Neuronal stem cell (in vitro differentiated cells): ENCODE data around the gene NOC3L.

ENCODE experiments used
- DNase-seq: peaks from one replicate; pipeline ENCODE4 v3.0.0-alpha.2; 2013; ENCODE audit warnings: low spot score
- H2AFZ ChIP-seq: one replicate; pipeline ENCODE4 v1.6.1; 2013; ENCODE audit warnings: mild to moderate bottlenecking, low read length, inconsistent platforms
- H2AK5ac ChIP-seq: 2 replicates; pipeline ENCODE4 v1.6.1; 2013; ENCODE audit warnings: low read depth, mild to moderate bottlenecking, inconsistent platforms, low read length, moderate library complexity, mixed read lengths
- H2BK120ac ChIP-seq: 2 replicates; pipeline ENCODE4 v1.6.1; 2013; ENCODE audit warnings: low read depth, mild to moderate bottlenecking, inconsistent platforms, low read length, moderate library complexity, mixed read lengths
- H2BK12ac ChIP-seq: one replicate; pipeline ENCODE4 v1.6.1; 2013; ENCODE audit warnings: low read length, inconsistent platforms
- H2BK15ac ChIP-seq: 2 replicates; pipeline ENCODE4 v1.6.1; 2013; ENCODE audit warnings: mild to moderate bottlenecking, low read length, inconsistent platforms, mixed read lengths
- H2BK5ac ChIP-seq: one replicate; pipeline ENCODE4 v1.6.1; 2013; ENCODE audit warnings: inconsistent platforms, mild to moderate bottlenecking, low read length, moderate library complexity
- H3K14ac ChIP-seq: one replicate; pipeline ENCODE4 v1.6.1; 2013; ENCODE audit warnings: low read length, inconsistent platforms
- H3K18ac ChIP-seq: 2 replicates; pipeline ENCODE4 v1.6.1; 2013; ENCODE audit warnings: low read length, inconsistent platforms
- H3K23ac ChIP-seq: 2 replicates; pipeline ENCODE4 v1.6.1; 2013; ENCODE audit warnings: low read depth, mild to moderate bottlenecking, mixed read lengths, low read length, inconsistent platforms; ENCODE audit not compliant: poor library complexity
- H3K27ac ChIP-seq: replicated peaks from 3 replicates; pipeline ENCODE4 v1.5.1; 2013; ENCODE audit warnings: low read length, inconsistent platforms
- H3K27me3 ChIP-seq, 3 experiments: 2 replicates each; pipeline ENCODE4 v1.6.1; 2013; ENCODE audit warnings: low read length in 3 of 3, mild to moderate bottlenecking in 2 of 3, inconsistent platforms in 1 of 3, low read depth in 1 of 3, mixed read lengths in 1 of 3, moderate library complexity in 1 of 3; ENCODE audit not compliant: control insufficient read depth in 3 of 3, insufficient read depth in 3 of 3
- H3K36me3 ChIP-seq, 2 donors: replicated peaks in 1 of 2; 2 replicates each; pipeline ENCODE4 v1.6.1; 2013; ENCODE audit warnings: low read length in 2 of 2; ENCODE audit not compliant: control insufficient read depth in 2 of 2, insufficient read depth in 2 of 2
- H3K4ac ChIP-seq: 2 replicates; pipeline ENCODE4 v1.6.1; 2013; ENCODE audit warnings: inconsistent platforms, mild to moderate bottlenecking, low read length, moderate library complexity
- H3K4me1 ChIP-seq, 2 donors: 1 replicate in 1 of 2; 2 replicates in 1 of 2; pipeline ENCODE4 v1.6.1; 2013; ENCODE audit warnings: low read length in 2 of 2, low read depth in 1 of 2; ENCODE audit not compliant: control insufficient read depth in 2 of 2, insufficient read depth in 1 of 2
- H3K4me2 ChIP-seq: one replicate; pipeline ENCODE4 v1.6.1; 2013; ENCODE audit warnings: mild to moderate bottlenecking, low read length, inconsistent platforms; ENCODE audit not compliant: insufficient read depth, poor library complexity, severe bottlenecking
- H3K4me3 ChIP-seq, 2 donors: 2 replicates each; pipeline ENCODE4 v1.5.1; 2013; ENCODE audit warnings: low read length in 2 of 2, mild to moderate bottlenecking in 2 of 2, inconsistent platforms in 1 of 2, moderate library complexity in 1 of 2
- H3K79me1 ChIP-seq: one replicate; pipeline ENCODE4 v1.6.1; 2013; ENCODE audit warnings: low read depth, mild to moderate bottlenecking, inconsistent platforms, low read length, moderate library complexity
- H3K9ac ChIP-seq: one replicate; pipeline ENCODE4 v1.6.1; 2013; ENCODE audit warnings: mild to moderate bottlenecking, low read depth, low read length, inconsistent platforms; ENCODE audit not compliant: poor library complexity
- H3K9me3 ChIP-seq, 2 donors: replicated peaks in 1 of 2; 2 replicates each; pipeline versions ENCODE3 to v1.6.1; 2013; ENCODE audit warnings: low read length in 2 of 2, mild to moderate bottlenecking in 2 of 2, inconsistent platforms in 1 of 2, low read depth in 1 of 2, mixed read lengths in 1 of 2, moderate library complexity in 1 of 2; ENCODE audit not compliant: control insufficient read depth in 2 of 2, insufficient read depth in 1 of 2
- H4K8ac ChIP-seq: one replicate; pipeline ENCODE4 v1.6.1; 2013; ENCODE audit warnings: low read depth, mild to moderate bottlenecking, inconsistent platforms, low read length, moderate library complexity
- H4K91ac ChIP-seq: one replicate; pipeline ENCODE4 v1.6.1; 2013; ENCODE audit warnings: low read length, low read depth, mild to moderate bottlenecking, inconsistent platforms; ENCODE audit not compliant: poor library complexity
- WGBS, 2 donors: extraction: QIAGEN DNeasy Blood & Tissue Kit; methylation state at CpG; one replicate each; pipeline ENCODE4 v1.1.7; 2013; ENCODE audit warnings: missing lambda C conversion rate in 2 of 2, mixed read lengths in 1 of 2; ENCODE audit not compliant: insufficient read length in 2 of 2, insufficient replicate concordance in 1 of 2; ENCODE audit errors: extremely low coverage in 2 of 2; 5-methylcytosine and 5-hydroxymethylcytosine counted together

NOC3L gene

DNA sequence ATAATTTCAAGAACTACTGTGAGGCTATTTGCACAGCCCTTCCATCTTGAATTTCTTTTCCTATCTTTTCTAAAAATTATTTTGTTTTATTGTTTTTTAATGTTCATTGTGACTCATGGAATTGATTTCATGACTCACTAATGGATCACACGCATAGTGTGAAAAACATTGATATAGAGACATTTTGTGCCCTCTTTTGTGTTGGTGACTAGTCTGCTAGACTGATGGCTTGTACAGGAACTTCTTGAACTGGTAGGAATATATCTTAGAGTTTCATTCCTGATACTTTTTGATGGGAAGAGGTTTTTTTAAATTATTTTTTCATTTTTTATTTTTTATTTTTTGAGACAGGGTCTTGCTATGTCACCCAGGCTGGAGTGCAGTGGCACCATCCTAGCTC lies 12.6 kb upstream of the NOC3L start:
- Histone ChIP-seq H3K27ac (no peak overlapping the region), H3K18ac (no peak overlapping the region), H3K14ac (no peak overlapping the region), H3K79me1 (no peaks in the 10 kb centered on the region), H2AFZ (no peak overlapping the region), H3K4me3 (no peak overlapping the region), H3K27me3 (peaks cover 0 to 31% (median 0%) of the 10 kb centered on the region in 3 experiments), H4K8ac (no peak overlapping the region), H2BK12ac (no peak overlapping the region), H2BK5ac (no peak overlapping the region), H3K9me3 (no peaks in the 10 kb centered on the region), H3K4ac (no peak overlapping the region), H3K4me1 (no peaks in the 10 kb centered on the region), H3K9ac (no peak overlapping the region), H2BK15ac (no peak overlapping the region), H2AK5ac (no peak overlapping the region), H3K4me2 (no peak overlapping the region), H3K23ac (no peak overlapping the region), H4K91ac (no peak overlapping the region), H2BK120ac (no peak overlapping the region), H3K36me3 (no peaks in the 10 kb centered on the region)
- DNase-seq, result no peak
- WGBS, 2 donors, result no CpG with 5 or more reads among the region's 1 CpG

DNA sequence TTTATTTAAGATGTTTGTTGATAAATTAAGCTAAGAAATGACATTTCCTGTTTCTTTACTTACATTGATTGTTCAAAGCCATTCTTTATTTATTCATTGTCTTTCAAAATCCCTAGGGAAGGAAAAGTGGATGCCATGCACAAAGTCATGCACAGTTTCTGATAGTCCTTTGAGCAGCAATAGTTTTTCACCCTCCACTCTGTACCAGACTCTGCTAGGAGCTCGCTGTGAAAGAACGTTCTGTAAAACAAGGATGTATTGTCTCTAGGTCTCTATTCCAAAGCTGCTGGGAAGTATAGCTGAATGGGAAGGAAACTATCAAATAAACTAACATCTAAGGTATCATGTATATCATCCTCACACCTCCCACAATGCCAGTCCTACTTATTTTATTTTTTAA lies 7.8 kb upstream of the NOC3L start:
- Histone ChIP-seq H3K27me3 (peaks cover 0 to 5% (median 0%) of the 10 kb centered on the region in 3 experiments), H3K9me3 (no peaks in the 10 kb centered on the region), H3K4me3 (no peak overlapping the region), H2BK5ac (no peak overlapping the region), H4K8ac (no peak overlapping the region), H2BK12ac (no peak overlapping the region), H3K4me2 (no peak overlapping the region), H3K79me1 (no peaks in the 10 kb centered on the region), H2AK5ac (no peak overlapping the region), H3K4me1 (peaks cover 0 to 5% of the 10 kb centered on the region in 2 donors), H3K23ac (no peak overlapping the region), H3K18ac (no peak overlapping the region), H3K27ac (no peak overlapping the region), H2AFZ (no peak overlapping the region), H4K91ac (no peak overlapping the region), H2BK120ac (no peak overlapping the region), H3K9ac (no peak overlapping the region), H3K4ac (no peak overlapping the region), H3K36me3 (no peaks in the 10 kb centered on the region), H2BK15ac (no peak overlapping the region), H3K14ac (no peak overlapping the region)
- WGBS, 2 donors, result no CpG with 5 or more reads among the region's 2 CpGs
- no peak for DNase-seq

DNA sequence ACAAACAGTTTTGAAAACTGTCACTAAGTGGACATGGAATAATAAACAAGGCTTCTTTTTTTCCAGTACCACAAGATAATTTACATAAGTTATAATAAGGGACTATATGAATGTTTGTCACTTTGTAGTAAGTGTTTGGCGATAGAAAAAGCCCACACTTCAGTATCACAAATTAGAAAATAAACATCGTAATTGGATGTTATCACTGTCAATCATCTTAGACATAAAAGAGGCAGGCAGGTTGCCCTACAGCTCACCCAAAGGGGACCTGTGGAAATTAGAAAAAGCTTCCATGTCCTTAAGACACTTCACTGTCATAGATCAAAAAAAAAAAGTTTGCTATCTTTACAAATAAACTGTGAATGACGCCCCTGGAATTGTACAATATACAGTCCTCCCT lies 3.6 kb upstream of the NOC3L start:
- Histone ChIP-seq H4K8ac (no peak overlapping the region), H3K9me3 (no peaks in the 10 kb centered on the region)

DNA sequence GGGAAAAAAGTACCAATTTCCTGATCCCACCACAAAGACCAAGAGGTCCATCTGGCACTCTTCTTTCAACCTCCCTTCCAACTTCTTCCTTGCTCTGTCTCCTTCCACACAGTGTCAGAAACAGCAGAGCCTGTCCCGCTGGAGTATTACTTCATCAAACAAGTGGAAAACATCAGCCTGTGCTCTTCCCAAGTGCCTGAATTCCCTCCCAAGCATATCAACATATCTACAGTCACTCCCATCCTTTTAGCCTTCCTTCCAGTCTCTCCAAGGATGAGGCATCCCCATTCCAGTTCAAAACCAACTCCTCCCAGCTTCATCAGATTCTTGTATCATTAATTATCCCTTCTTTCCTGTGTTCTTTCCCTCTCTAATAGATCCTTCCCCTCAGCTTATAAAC lies 1.7 kb upstream of the NOC3L start:
- Histone ChIP-seq H3K14ac (no peak overlapping the region), H3K18ac (no peak overlapping the region), H3K9me3 (no peaks in the 10 kb centered on the region), H3K23ac (no peak overlapping the region), H3K79me1 (no peaks in the 10 kb centered on the region), H3K4ac (no peak overlapping the region), H4K91ac (no peak overlapping the region), H3K27me3 (peaks cover 0 to 5% (median 4%) of the 10 kb centered on the region in 3 experiments), H3K9ac (no peak overlapping the region), H3K36me3 (peaks cover 0 to 17% of the 10 kb centered on the region in 2 donors), H4K8ac (no peak overlapping the region), H2AK5ac (no peak overlapping the region), H3K4me1 (peaks cover 1 to 7% of the 10 kb centered on the region in 2 donors), H3K27ac (no peak overlapping the region), H2BK15ac (no peak overlapping the region), H2BK120ac (no peak overlapping the region), H2BK5ac (no peak overlapping the region), H2BK12ac (no peak overlapping the region), H3K4me2 (no peak overlapping the region), H3K4me3 (no peak overlapping the region), H2AFZ (peak overlapping the region; percentile 3)
- no CpG with 5 or more reads among the region's 1 CpG for WGBS, 2 donors
- no peak for DNase-seq

More for the DNA sequence above, 3.6 kb upstream of the NOC3L start:
- Histone ChIP-seq H3K4me3 (no peak overlapping the region), H2BK12ac (no peak overlapping the region), H2BK5ac (no peak overlapping the region), H3K23ac (no peak overlapping the region), H4K91ac (no peak overlapping the region), H2AFZ (no peak overlapping the region), H3K79me1 (no peaks in the 10 kb centered on the region), H3K4me2 (no peak overlapping the region), H3K18ac (no peak overlapping the region), H2AK5ac (no peak overlapping the region), H3K4me1 (peaks cover 1 to 7% of the 10 kb centered on the region in 2 donors), H3K4ac (no peak overlapping the region), H3K27ac (no peak overlapping the region), H3K27me3 (peaks cover 0 to 5% (median 4%) of the 10 kb centered on the region in 3 experiments), H2BK15ac (no peak overlapping the region), H2BK120ac (no peak overlapping the region), H3K36me3 (peaks cover 0 to under 1% of the 10 kb centered on the region in 2 donors), H3K9ac (no peak overlapping the region), H3K14ac (no peak overlapping the region)
- WGBS, 2 donors, result no CpG with 5 or more reads among the region's 3 CpGs
- DNase-seq, result no peak
